WTC11 (cell line): ENCODE results near the gene SNTA1. TPM values are rescaled to one million over a fixed set of nuclear protein-coding genes. Genes with fewer than 3 reads are reported as not detected.

ENCODE experiments used
- ATAC-seq: fragments of 200-7000 bp; cut with Tn5 transposase; 2 replicates; pipeline ENCODE4 v1.10.0; 2021; ENCODE audit warnings: mild to moderate bottlenecking, moderate library complexity
- CTCF ChIA-PET: fragments of 300-600 bp; sonication (Branson Sonifier 250); formaldehyde crosslinking; loops from one replicate; lab custom pipeline; 2021; ENCODE audit warnings: antibody characterized with exemption; lab: Charles Lee
- POLR2A ChIA-PET: fragments of 350-600 bp; sonication (Branson Sonifier 250); formaldehyde crosslinking; loops from one replicate; lab custom pipeline; 2021; ENCODE audit warnings: antibody characterized with exemption; lab: Charles Lee
- DNase-seq: peaks from one replicate; pipeline ENCODE4 v3.0.0; 2021; ENCODE audit warnings: low spot score
- H3K27ac Mint-ChIP-seq: 2 replicates; pipeline ENCODE4 v1.8.0; 2021; ENCODE audit warnings: mixed read lengths
- H3K27me3 Mint-ChIP-seq: 2 replicates; pipeline ENCODE4 v1.8.0; 2021; ENCODE audit warnings: low read depth, mild to moderate bottlenecking, moderate library complexity, mixed read lengths
- H3K36me3 Mint-ChIP-seq: 2 replicates; pipeline ENCODE4 v1.8.0; 2021; ENCODE audit warnings: mixed read lengths
- H3K4me1 Mint-ChIP-seq: 2 replicates; pipeline ENCODE4 v1.8.0; 2022; ENCODE audit warnings: mixed read lengths
- H3K4me3 Mint-ChIP-seq: 2 replicates; pipeline ENCODE4 v1.8.0; 2021; ENCODE audit warnings: mild to moderate bottlenecking, moderate library complexity, mixed read lengths
- H3K9me3 Mint-ChIP-seq: 2 replicates; pipeline ENCODE4 v1.8.0; 2021; ENCODE audit warnings: mixed read lengths
- CREM ChIP-seq: sonication (generic); formaldehyde crosslinking; IDR thresholded peaks from 2 replicates; pipeline ENCODE4 v1.8.1; 2022; ENCODE audit warnings: mild to moderate bottlenecking, missing genetic modification reagents, moderate library complexity
- CTCF ChIP-seq: fragments of 200-600 bp; IDR thresholded peaks from 2 replicates; pipeline ENCODE4 v1.8.0; 2022; ENCODE audit warnings: antibody characterized with exemption
- ETV6 ChIP-seq: sonication (generic); formaldehyde crosslinking; IDR thresholded peaks from 2 replicates; pipeline ENCODE4 v1.8.1; 2022; ENCODE audit warnings: mild to moderate bottlenecking, missing genetic modification reagents
- FOXK1 ChIP-seq: sonication (generic); formaldehyde crosslinking; IDR thresholded peaks from 2 replicates; pipeline ENCODE4 v1.8.0; 2022; ENCODE audit warnings: mild to moderate bottlenecking, moderate library complexity, missing genetic modification reagents
- GTF2I ChIP-seq: fragments of 250-450 bp; sonication (Bioruptor Pico); conservative IDR thresholded peaks from 2 replicates; pipeline ENCODE4 v1.4.0; 2021; ENCODE audit warnings: mild to moderate bottlenecking
- PRDM15 ChIP-seq: sonication (generic); formaldehyde crosslinking; IDR thresholded peaks from 2 replicates; pipeline ENCODE4 v1.8.0; 2022; ENCODE audit warnings: missing genetic modification reagents
- RELA ChIP-seq: sonication (generic); formaldehyde crosslinking; IDR thresholded peaks from 2 replicates; pipeline ENCODE4 v1.8.1; 2022; ENCODE audit warnings: missing genetic modification reagents, mild to moderate bottlenecking, borderline replicate concordance
- SOX15 ChIP-seq: fragments of 250-450 bp; sonication (Bioruptor Pico); IDR thresholded peaks from 2 replicates; pipeline ENCODE4 v1.9.0; 2021; ENCODE audit warnings: mild to moderate bottlenecking
- ZBTB21 ChIP-seq: sonication (generic); formaldehyde crosslinking; IDR thresholded peaks from 2 replicates; pipeline ENCODE4 v1.8.1; 2023; ENCODE audit warnings: mild to moderate bottlenecking, missing genetic modification reagents, borderline replicate concordance
- ZBTB43 ChIP-seq: sonication (generic); formaldehyde crosslinking; IDR thresholded peaks from 2 replicates; pipeline ENCODE4 v1.8.1; 2023; ENCODE audit warnings: mild to moderate bottlenecking, missing genetic modification reagents
- ZMAT4 ChIP-seq: fragments of 250-450 bp; sonication (Bioruptor Pico); IDR thresholded peaks from 2 replicates; pipeline ENCODE4 v1.9.0; 2021; ENCODE audit warnings: mild to moderate bottlenecking
- ZNF121 ChIP-seq: sonication (generic); formaldehyde crosslinking; IDR thresholded peaks from 2 replicates; pipeline ENCODE4 v1.8.0; 2023; ENCODE audit warnings: missing genetic modification reagents
- ZNF219 ChIP-seq: sonication (generic); formaldehyde crosslinking; IDR thresholded peaks from 2 replicates; pipeline ENCODE4 v1.8.0; 2023; ENCODE audit warnings: missing genetic modification reagents, mild to moderate bottlenecking, borderline replicate concordance
- ZNF232 ChIP-seq: sonication (generic); formaldehyde crosslinking; IDR thresholded peaks from 2 replicates; pipeline ENCODE4 v1.8.0; 2022; ENCODE audit warnings: mild to moderate bottlenecking, missing genetic modification reagents
- ZNF317 ChIP-seq: sonication (generic); formaldehyde crosslinking; IDR thresholded peaks from 2 replicates; pipeline ENCODE4 v1.8.1; 2023; ENCODE audit warnings: low read depth, mild to moderate bottlenecking, moderate library complexity, missing genetic modification reagents, borderline replicate concordance
- ZNF396 ChIP-seq: fragments of 250-450 bp; sonication (Bioruptor Pico); IDR thresholded peaks from 2 replicates; pipeline ENCODE4 v1.8.0; 2021; ENCODE audit warnings: mild to moderate bottlenecking, moderate library complexity, borderline replicate concordance
- ZNF416 ChIP-seq: fragments of 250-450 bp; sonication (Bioruptor Pico); IDR thresholded peaks from 2 replicates; pipeline ENCODE4 v1.9.0; 2021; ENCODE audit warnings: mild to moderate bottlenecking, inconsistent platforms
- ZNF532 ChIP-seq: fragments of 250-450 bp; sonication (Bioruptor Pico); IDR thresholded peaks from 2 replicates; pipeline ENCODE4 v1.9.0; 2021; ENCODE audit warnings: mild to moderate bottlenecking, borderline replicate concordance
- total RNA-seq: library from RNA; stranded (reverse); gene quantifications from 3 replicates; pipeline ENCODE4 v1.2.3, GENCODE V29; 2021
- TF ChIP-seq, protein P1 (sequence below): sonication (generic); formaldehyde crosslinking; IDR thresholded peaks from 2 replicates; pipeline ENCODE4 v1.8.1; 2022; ENCODE audit warnings: low read depth, missing genetic modification reagents, borderline replicate concordance

Gene SNTA1
- total RNA-seq, 1 experiment from 2014 or later: 5.3 TPM

- TF ChIP-seq FOXK1 (CRISPR knock-in tag): no peak
- TF ChIP-seq SOX15: no peak
- peak; percentile 87 for TF ChIP-seq GTF2I
- TF ChIP-seq ETV6: no peak
- TF ChIP-seq ZNF416 (CRISPR knock-in tag): 0 out of 2 replicates have a peak, but pooled peaks have one; percentile 16
- TF ChIP-seq CREM (CRISPR knock-in tag): peak; percentile 36; the same call in 1 of the 2 replicates
- no peak for TF ChIP-seq ZNF219 (CRISPR knock-in tag)
- 0 out of 2 replicates have a peak, but pooled peaks have one; percentile 29 for TF ChIP-seq ZNF317 (CRISPR knock-in tag)
- TF ChIP-seq PRDM15 (CRISPR knock-in tag): no peak
- DNase-seq (no peak), ATAC-seq (peak; percentile 3)
- Mint-ChIP-seq H3K27ac (peak within 1 kb of the TSS; percentile 76), H3K9me3 (no peaks in the 10 kb centered on the region), H3K4me3 (peak within 1 kb of the TSS; percentile 88), H3K4me1 (peaks cover 9% of the 10 kb centered on the region), H3K36me3 (0 out of 2 replicates have a peak, but pooled peaks cover 2% of the 10 kb centered on the region), H3K27me3 (no peaks in the 10 kb centered on the region)
- ChIA-PET POLR2A (interaction anchor here (0.6 to 2.0 kb wide), 7 partner anchors 10 to 1676 kb away, joined by 3 to 5 read pairs (median 3); partner anchors contain the start of genes ACTL10 and PXMP4), CTCF (interaction anchor here (0.6 to 1.7 kb wide), 7 partner anchors 10 to 177 kb away, joined by 3 to 13 read pairs (median 7); partner anchors contain the start of genes ACTL10 and SNTA1)
Observed at GRCh38 chr20:33490023-33490933, 46.7 kb upstream of the SNTA1 start, which contains the start of gene CBFA2T2. TSS of gene CBFA2T2 (plus strand) at chr20:33490096. CDS start at chr20:33490268, 172 bp downstream.

- peak overlapping the region; percentile 61 for H3K4me3 Mint-ChIP-seq
- DNase-seq (peak; percentile 98), ATAC-seq (peak; percentile 96)
- 0 out of 2 replicates have a peak, but pooled peaks cover 2% of the 10 kb centered on the region for H3K36me3 Mint-ChIP-seq
- ChIA-PET CTCF (interaction anchor here (0.6 to 1.7 kb wide), 7 partner anchors 17 to 177 kb away, joined by 3 to 13 read pairs (median 7); partner anchors contain the start of genes ACTL10 and SNTA1), POLR2A (interaction anchor here (0.6 to 2.0 kb wide), 7 partner anchors 9 to 1677 kb away, joined by 3 to 5 read pairs (median 3); partner anchors contain the start of genes ACTL10 and PXMP4)
- no peaks in the 10 kb centered on the region for H3K27me3 Mint-ChIP-seq
- H3K9me3 Mint-ChIP-seq: no peaks in the 10 kb centered on the region
- peak overlapping the region; percentile 76 for H3K27ac Mint-ChIP-seq
- H3K4me1 Mint-ChIP-seq: peaks cover 9% of the 10 kb centered on the region
- no peak for TF ChIP-seq ZMAT4 (CRISPR knock-in tag)
- TF ChIP-seq ZBTB21: no peak; the same call in 1 of the 2 replicates
- TF ChIP-seq ZNF232: peak; percentile 79
- no peak for TF ChIP-seq CTCF
- no peak for TF ChIP-seq ZNF416 (CRISPR knock-in tag)
- no peak for TF ChIP-seq ZNF121 (CRISPR knock-in tag)
- TF ChIP-seq ZNF396: no peak
- TF ChIP-seq, protein P1, sequence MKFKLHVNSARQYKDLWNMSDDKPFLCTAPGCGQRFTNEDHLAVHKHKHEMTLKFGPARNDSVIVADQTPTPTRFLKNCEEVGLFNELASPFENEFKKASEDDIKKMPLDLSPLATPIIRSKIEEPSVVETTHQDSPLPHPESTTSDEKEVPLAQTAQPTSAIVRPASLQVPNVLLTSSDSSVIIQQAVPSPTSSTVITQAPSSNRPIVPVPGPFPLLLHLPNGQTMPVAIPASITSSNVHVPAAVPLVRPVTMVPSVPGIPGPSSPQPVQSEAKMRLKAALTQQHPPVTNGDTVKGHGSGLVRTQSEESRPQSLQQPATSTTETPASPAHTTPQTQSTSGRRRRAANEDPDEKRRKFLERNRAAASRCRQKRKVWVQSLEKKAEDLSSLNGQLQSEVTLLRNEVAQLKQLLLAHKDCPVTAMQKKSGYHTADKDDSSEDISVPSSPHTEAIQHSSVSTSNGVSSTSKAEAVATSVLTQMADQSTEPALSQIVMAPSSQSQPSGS: no peak
- no peak for TF ChIP-seq ZNF532
- no peak for TF ChIP-seq RELA (CRISPR knock-in tag)
- TF ChIP-seq ZBTB43 (CRISPR knock-in tag): no peak
Observed at GRCh38 chr20:33489495-33490022, 46.0 kb upstream of the SNTA1 start.
